Endodermal cell (in vitro differentiated cells): ENCODE data around the gene HIRIP3. TPM values are rescaled to one million over a fixed set of nuclear protein-coding genes. Genes with fewer than 3 reads are reported as not detected.

Experiments used
- DNase-seq: peaks from one replicate; pipeline ENCODE4 v3.0.0-alpha.2; 2017
- H3K27ac ChIP-seq: 2 replicates; pipeline ENCODE4 v1.5.1; 2013; ENCODE audit warnings: mild to moderate bottlenecking, low read depth, low read length, moderate library complexity
- H3K27me3 ChIP-seq: 2 replicates; pipeline ENCODE4 v1.6.1; 2013; ENCODE audit warnings: mild to moderate bottlenecking, low read length, moderate library complexity; ENCODE audit not compliant: insufficient read depth, control insufficient read depth, poor library complexity, severe bottlenecking
- H3K36me3 ChIP-seq: 2 replicates; pipeline ENCODE4 v1.7.0; 2013; ENCODE audit warnings: mild to moderate bottlenecking, low read length, moderate library complexity; ENCODE audit not compliant: control insufficient read depth, insufficient read depth
- H3K4me1 ChIP-seq: one replicate; pipeline ENCODE4 v1.7.0; 2013; ENCODE audit warnings: low read length; ENCODE audit not compliant: control insufficient read depth, insufficient read depth
- H3K4me3 ChIP-seq: 2 replicates; pipeline ENCODE4 v1.5.1; 2013; ENCODE audit warnings: mild to moderate bottlenecking, low read length, moderate library complexity
- H3K9ac ChIP-seq: 2 replicates; pipeline ENCODE4 v1.6.1; 2013; ENCODE audit warnings: mild to moderate bottlenecking, low read length, moderate library complexity; ENCODE audit not compliant: poor library complexity, severe bottlenecking; ENCODE audit errors: extremely low read depth
- H3K9me3 ChIP-seq: 2 replicates; pipeline ENCODE4 v1.6.1; 2013; ENCODE audit warnings: mild to moderate bottlenecking, low read length, moderate library complexity; ENCODE audit not compliant: control insufficient read depth
- H3K27ac Mint-ChIP-seq: 2 replicates; pipeline ENCODE4 v1.8.0; 2020; ENCODE audit warnings: mixed read lengths
- H3K27me3 Mint-ChIP-seq: 2 replicates; pipeline ENCODE4 v1.8.0; 2021; ENCODE audit warnings: mild to moderate bottlenecking, mixed read lengths; ENCODE audit not compliant: insufficient read depth
- H3K36me3 Mint-ChIP-seq: 2 replicates; pipeline ENCODE4 v1.8.0; 2020; ENCODE audit warnings: low read depth, mixed read lengths
- H3K4me1 Mint-ChIP-seq: 2 replicates; pipeline ENCODE4 v1.8.0; 2020; ENCODE audit warnings: mixed read lengths
- H3K4me3 Mint-ChIP-seq: 2 replicates; pipeline ENCODE4 v1.8.0; 2020; ENCODE audit warnings: mild to moderate bottlenecking, moderate library complexity, mixed read lengths
- H3K9me3 Mint-ChIP-seq: 2 replicates; pipeline ENCODE4 v1.8.0; 2020; ENCODE audit warnings: mild to moderate bottlenecking, mixed read lengths
- WGBS, 2 experiments: methylation state at CpG; one replicate each; pipeline versions ENCODE4 v1.1.5 to v1.1.7; 2013; ENCODE audit warnings: missing lambda C conversion rate in 2 of 2, mixed read lengths in 1 of 2; ENCODE audit not compliant: insufficient coverage in 1 of 2, insufficient read length in 1 of 2; 5-methylcytosine and 5-hydroxymethylcytosine counted together
- total RNA-seq, 2 donors: library from RNA; stranded (reverse); fragmentation: NEBNext Ultra II Directional in 1 of 2; extraction: Animal tissue kit (Norgen Biotek cat#: 25700) in 1 of 2; gene quantifications; 2 replicates in 1 of 2; 3 replicates in 1 of 2; pipeline ENCODE4 v1.2.1, GENCODE V29; 2021
- TF ChIP-seq, protein P1 (sequence below): fragments of 200-600 bp; sonication (generic); conservative IDR thresholded peaks from 2 replicates; pipeline ENCODE4 v1.5.0; 2021; ENCODE audit warnings: antibody characterized with exemption, mild to moderate bottlenecking

Gene HIRIP3
- total RNA-seq, 2 donors from 2014 or later = 9.4 to 13.9 TPM

DNA sequence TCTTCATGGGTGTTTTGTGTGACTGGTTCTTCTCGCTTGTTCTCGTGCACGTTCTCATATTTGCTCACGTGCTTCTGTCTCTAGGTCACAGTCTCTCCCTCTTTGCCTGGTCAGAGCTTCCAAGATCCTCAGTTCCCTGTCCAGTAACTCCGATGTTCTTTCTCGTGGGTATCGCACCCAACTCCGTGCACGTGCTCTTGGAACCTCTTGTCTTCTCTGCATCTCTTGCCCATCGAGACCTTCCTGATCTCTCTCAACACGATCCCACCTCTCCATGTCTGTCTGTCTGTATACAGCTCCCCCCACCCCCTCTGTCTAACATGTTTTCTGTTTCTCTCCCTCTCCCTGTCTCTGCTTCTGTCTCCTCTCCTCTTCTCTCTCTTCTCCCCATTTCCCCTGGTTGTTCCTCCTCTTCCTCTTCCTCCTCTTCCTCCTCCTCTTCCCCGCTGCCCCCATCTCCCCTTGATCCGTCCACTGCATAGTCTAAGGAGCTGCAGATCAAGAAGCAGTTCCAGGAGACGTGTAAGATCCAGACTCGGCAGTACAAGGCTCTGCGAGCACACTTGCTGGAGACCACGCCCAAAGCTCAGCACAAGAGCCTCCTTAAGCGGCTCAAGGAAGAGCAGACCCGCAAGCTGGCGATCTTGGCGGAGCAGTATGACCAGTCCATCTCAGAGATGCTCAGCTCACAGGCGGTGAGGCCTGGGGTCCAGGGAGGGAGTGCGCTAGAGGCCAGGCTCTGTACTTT lies 6.1 kb downstream of the HIRIP3 start:
- H3K4me3 ChIP-seq = no peak overlapping the region
- DNase-seq = no peak
- no peak overlapping the region for H3K27ac ChIP-seq
- 94 to 96% methylated on average over 23 of the region's 23 CpGs for WGBS, 2 experiments
- Mint-ChIP-seq H3K27ac (no peak overlapping the region), H3K27me3 (no peaks in the 10 kb centered on the region), H3K4me3 (no peak overlapping the region), H3K9me3 (no peaks in the 10 kb centered on the region), H3K36me3 (peaks cover 51% of the 10 kb centered on the region), H3K4me1 (peaks cover 1% of the 10 kb centered on the region)
- H3K36me3 ChIP-seq = peaks cover 71% of the 10 kb centered on the region
- TF ChIP-seq, protein P1, sequence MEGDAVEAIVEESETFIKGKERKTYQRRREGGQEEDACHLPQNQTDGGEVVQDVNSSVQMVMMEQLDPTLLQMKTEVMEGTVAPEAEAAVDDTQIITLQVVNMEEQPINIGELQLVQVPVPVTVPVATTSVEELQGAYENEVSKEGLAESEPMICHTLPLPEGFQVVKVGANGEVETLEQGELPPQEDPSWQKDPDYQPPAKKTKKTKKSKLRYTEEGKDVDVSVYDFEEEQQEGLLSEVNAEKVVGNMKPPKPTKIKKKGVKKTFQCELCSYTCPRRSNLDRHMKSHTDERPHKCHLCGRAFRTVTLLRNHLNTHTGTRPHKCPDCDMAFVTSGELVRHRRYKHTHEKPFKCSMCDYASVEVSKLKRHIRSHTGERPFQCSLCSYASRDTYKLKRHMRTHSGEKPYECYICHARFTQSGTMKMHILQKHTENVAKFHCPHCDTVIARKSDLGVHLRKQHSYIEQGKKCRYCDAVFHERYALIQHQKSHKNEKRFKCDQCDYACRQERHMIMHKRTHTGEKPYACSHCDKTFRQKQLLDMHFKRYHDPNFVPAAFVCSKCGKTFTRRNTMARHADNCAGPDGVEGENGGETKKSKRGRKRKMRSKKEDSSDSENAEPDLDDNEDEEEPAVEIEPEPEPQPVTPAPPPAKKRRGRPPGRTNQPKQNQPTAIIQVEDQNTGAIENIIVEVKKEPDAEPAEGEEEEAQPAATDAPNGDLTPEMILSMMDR = no peak
- H3K9ac ChIP-seq = no peak overlapping the region
- H3K9me3 ChIP-seq = no peaks in the 10 kb centered on the region
- no peaks in the 10 kb centered on the region for H3K4me1 ChIP-seq
- no peaks in the 10 kb centered on the region for H3K27me3 ChIP-seq

DNA sequence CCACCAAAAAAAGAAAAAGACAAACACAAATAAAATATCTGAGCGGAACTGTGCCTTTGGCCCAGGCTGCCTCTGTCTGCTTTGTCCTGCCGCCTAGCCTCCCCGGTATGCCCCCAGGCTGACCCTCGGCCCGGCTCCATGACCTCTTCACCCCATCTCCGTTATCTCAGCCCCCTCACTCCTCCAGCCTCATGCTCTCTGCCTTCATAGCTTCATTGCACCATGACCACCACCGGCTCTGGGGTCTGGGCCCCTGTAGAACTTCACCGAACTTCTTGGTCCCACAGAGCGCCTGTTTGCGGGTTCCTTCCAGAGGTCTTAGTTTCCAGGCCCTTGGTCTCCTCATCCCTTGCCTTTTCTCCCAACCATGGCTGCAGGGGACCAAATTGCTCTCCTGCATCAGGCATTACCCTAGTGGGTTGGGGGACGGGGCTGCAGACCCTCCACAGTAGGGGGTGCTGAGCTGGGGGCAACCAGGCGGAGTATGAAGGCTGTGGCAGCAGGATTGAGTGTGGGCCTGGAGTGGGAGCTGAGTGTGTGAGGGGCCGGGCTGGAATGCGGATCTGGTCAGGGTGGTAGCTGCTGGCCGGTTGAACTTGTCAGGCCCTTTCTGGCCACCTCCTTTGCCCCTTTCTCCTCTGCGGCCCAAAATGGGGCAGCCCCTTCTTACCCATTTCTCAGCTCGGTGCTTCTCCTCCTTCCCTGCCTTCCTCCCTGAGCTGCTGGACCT lies 6.9 kb downstream of the HIRIP3 start:
- TF ChIP-seq, protein P1 = no peak
- no peak overlapping the region for H3K27ac ChIP-seq
- H3K4me3 ChIP-seq = no peak overlapping the region
- H3K9ac ChIP-seq = no peak overlapping the region
- H3K9me3 Mint-ChIP-seq = no peaks in the 10 kb centered on the region
- no peak overlapping the region for H3K4me3 Mint-ChIP-seq
- H3K36me3 Mint-ChIP-seq = peaks cover 58% of the 10 kb centered on the region
- DNase-seq = no peak
- H3K4me1 ChIP-seq = no peaks in the 10 kb centered on the region
- peaks cover 79% of the 10 kb centered on the region for H3K36me3 ChIP-seq
- no peaks in the 10 kb centered on the region for H3K27me3 Mint-ChIP-seq
- no peak overlapping the region for H3K27ac Mint-ChIP-seq
- no peaks in the 10 kb centered on the region for H3K4me1 Mint-ChIP-seq
- 94 to 97% methylated on average over 11 to 17 of the region's 17 CpGs for WGBS, 2 experiments
- no peaks in the 10 kb centered on the region for H3K27me3 ChIP-seq
- no peaks in the 10 kb centered on the region for H3K9me3 ChIP-seq

DNA sequence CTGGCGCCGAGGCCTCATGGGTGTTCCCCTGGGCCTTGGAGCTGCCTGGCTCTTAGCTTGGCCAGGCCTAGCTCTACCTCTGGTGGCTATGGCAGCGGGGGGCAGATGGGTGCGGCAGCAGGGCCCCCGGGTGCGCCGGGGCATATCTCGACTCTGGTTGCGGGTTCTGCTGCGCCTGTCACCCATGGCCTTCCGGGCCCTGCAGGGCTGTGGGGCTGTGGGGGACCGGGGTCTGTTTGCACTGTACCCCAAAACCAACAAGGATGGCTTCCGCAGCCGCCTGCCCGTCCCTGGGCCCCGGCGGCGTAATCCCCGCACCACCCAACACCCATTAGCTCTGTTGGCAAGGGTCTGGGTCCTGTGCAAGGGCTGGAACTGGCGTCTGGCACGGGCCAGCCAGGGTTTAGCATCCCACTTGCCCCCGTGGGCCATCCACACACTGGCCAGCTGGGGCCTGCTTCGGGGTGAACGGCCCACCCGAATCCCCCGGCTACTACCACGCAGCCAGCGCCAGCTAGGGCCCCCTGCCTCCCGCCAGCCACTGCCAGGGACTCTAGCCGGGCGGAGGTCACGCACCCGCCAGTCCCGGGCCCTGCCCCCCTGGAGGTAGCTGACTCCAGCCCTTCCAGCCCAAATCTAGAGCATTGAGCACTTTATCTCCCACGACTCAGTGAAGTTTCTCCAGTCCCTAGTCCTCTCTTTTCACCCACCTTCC lies 7.9 kb downstream of the HIRIP3 start:
- TF ChIP-seq, protein P1 = no peak
- DNase-seq = no peak
- WGBS, 2 experiments = 95% methylated on average over 19 to 35 of the region's 35 CpGs
- H3K27me3 Mint-ChIP-seq = no peaks in the 10 kb centered on the region
- H3K36me3 Mint-ChIP-seq = peaks cover 63% of the 10 kb centered on the region
- H3K4me3 Mint-ChIP-seq = no peak overlapping the region
- H3K27me3 ChIP-seq = no peaks in the 10 kb centered on the region
- no peak overlapping the region for H3K27ac Mint-ChIP-seq
- no peak overlapping the region for H3K27ac ChIP-seq
- no peaks in the 10 kb centered on the region for H3K4me1 Mint-ChIP-seq
- H3K4me3 ChIP-seq = no peak overlapping the region
- H3K9me3 ChIP-seq = no peaks in the 10 kb centered on the region
- H3K9ac ChIP-seq = no peak overlapping the region
- peaks cover 82% of the 10 kb centered on the region for H3K36me3 ChIP-seq
- H3K4me1 ChIP-seq = no peaks in the 10 kb centered on the region
- H3K9me3 Mint-ChIP-seq = no peaks in the 10 kb centered on the region
